D341Med (cell line): ENCODE data around the gene PER2.
A peak's percentile ranks its signal among the peaks of the same experiment; 100 is the strongest.

ENCODE experiments used
- DNase-seq: peaks from one replicate; pipeline ENCODE4 v3.0.0; 2012; ENCODE audit warnings: low spot score

The PER2 gene

DNA sequence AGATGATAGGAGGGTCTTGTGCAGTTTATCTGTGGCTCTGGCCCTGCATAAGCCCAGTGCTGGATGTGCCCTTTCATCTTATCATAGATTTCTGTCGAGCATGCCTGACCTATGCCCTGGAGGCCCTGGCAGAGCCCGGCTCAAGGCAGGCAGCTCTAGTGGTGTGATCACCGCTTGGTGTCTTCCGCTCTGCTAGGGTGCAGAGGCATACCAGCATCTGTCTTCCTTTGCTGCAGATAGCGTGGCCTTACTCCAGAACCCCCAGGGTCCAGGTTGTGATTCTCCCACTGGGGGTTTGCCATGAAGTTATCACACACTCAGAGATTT is 18.2 kb upstream of the PER2 start:
- DNase-seq, result no peak

DNA sequence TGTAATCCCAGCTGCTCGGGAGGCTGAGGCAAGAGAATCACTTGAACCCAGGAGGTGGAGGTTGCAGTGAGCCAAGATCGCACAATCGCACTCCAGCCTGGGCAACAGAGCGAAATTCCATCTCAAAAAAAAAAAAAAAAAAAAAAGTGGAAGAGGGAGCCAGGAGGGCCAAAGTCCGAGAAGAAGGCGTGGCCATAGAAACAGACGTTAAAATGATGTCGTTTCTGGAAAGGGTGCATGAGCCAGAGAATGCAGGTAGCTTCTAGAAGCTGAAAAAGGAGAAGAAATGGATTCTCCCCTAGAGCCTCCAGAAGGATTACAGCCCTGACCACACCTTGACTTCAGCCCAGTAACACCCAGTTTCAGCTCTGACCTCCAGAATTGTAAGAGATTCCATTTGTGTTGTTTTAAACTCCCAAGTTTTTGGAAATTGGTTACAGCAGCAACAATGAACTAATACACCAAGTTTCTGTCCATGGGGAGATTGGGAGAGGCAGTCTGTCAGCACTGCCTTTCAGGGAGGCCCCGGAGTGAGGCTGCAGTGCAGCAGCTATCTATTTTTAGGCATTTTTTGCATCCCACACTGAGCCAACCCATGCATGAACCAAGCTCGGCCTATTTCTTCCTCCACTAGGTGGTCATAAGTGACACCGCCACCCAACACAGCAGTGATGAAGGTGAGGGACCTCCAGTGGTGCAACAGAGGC is 17.7 kb upstream of the PER2 start:
- no peak for DNase-seq

DNA sequence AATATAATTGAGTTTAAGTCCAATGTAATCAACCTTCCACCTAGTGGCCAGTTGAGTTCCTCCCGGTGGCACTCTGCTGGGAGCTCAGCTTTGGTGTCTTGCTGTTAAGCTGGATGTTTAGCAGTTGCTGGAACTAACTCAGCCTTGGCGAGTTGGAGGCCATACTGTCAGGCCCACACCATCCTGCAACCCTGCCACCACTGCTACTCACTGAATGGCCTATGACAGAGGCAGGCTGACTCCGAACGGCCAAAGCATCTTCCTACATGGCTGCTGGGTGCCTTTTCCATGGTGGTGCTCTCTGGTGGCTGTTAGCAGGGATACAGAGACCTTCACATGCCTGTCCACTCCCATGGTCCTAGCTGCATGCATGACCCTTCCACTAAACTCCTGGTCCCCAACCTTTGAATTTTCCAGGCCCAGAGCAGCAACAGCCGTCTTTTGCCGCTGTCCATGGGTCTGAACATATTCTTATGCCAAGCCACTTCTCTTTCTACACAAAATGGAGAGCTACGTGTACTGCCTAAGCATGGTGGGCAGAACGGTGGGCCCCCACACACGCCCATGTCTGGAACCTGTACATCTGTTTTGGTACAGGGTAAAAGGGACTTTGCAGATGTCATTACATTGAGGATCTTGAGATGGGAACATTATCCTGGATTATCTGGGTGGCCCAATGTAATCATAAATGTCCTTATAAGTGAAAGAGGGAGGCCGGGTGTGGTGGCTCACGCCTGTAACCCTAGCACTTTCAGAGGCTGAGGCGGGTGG is 16.9 kb upstream of the PER2 start:
- DNase-seq, result no peak

DNA sequence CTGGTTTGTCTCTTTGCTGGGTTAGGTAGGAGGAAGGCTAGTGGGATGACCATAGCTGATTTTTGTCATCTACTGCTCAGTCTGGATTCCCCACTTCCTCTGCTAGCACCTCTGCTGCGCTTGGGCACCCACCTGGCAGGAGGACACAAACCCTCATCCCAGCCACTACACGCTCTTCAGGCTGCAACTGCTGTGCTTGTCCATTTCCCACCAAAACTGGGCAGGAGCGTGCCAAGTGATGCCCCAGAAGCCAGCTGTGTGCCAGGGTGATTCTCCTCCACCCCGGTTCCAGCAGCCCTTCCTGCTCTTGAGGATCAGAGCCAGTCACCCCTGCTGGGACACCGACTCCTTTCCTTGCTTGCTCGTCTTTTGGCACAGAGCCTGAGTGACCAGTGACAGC is 15.7 kb upstream of the PER2 start:
- DNase-seq, result no peak

DNA sequence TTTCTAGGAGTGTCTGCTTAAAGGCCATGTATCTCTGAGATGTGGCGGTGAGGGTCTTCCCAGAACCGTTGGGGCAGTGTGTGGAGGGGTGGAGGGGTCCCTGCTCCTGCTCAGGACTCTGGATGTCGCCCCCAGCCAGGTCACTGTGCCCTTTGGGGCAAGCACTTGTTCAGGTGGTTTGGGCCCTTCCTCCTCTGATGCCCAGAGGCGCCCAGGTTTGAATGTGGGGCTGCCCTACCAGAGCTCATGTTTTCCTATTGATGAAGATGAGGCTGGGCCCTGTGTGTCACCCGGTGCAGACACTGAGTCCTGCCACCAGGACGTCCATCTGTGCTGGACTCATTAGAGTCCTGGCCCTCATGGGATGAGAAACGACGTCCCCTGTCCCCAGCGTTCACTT is 14.3 kb upstream of the PER2 start:
- no peak for DNase-seq

DNA sequence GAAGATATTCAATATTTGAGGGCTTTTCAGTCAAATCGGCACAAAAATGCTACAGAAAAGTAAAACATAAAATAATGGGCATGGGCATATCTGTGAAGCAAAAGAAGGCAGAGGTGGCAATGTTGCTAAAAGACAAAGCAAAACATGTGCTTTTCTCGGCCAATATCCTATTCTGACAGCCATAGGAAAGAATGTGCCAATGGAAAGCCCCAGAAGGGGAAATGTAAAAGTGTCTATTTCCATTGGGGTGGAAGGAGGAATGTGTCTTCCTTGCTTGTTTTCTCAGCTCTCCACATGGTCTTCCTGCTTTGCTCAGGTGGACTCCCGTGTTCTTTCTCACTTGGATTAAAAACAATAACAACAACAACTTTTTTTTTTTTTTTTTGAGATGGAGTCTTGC is 13.7 kb upstream of the PER2 start:
- no peak for DNase-seq

DNA sequence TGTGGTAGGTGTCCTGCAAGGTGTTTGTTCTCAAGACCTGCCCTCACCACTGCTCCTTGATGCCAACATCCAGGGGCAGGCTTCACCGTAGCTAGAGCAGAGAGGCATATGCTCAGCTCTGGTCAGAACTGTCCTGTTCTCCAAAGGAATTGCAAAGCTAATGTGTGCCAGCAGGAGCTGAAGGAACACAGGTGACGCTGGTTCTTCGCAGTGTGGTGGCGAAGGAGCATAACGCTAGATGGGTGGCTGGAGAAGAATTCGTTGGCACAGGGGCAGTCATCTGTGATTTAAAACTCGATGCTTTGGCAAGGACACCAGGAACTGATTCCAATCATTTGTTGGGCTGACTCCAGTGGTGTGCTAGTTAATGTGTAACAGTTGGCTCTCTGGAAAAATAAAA is 11.4 kb upstream of the PER2 start:
- DNase-seq, result no peak

DNA sequence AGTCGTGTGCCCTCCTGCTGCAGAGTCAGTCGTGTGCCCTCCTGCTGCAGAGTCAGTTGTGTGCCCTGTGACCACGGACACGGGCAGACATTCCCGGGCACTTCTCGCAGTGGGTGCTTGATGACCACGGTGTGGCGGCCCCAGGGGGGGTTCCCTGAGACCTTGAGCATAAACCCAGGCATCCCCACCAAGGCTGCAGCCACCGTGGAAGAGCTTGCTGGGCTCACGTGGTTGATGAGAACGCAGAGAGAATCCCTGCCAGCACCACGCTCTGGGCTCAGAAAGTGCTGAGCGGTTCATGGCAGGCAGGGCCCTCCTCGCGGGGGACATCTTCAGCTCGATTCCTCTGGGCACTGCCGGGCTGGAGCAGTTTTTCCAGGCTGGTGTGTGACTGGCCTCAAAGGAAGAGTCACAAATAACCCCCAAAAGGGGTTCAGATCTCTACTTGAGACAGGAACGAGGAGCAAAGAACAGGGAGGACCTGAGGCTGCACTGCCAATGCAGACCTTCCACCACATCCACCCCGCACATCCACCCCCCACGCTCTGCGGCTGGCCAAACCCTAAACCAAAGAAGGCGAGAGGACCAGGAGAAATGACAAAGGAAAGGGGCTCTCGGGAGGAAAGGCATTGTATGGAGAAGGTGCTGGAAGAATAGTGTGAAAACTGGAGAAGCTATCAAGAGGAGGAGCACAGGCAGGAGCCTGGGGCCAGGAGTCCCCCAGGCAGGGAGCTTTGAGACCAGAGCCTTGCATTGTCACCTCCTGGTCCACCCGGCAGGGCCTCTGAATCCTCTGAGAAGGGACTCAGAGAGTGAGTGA is 8.4 kb upstream of the PER2 start:
- DNase-seq, result no peak

DNA sequence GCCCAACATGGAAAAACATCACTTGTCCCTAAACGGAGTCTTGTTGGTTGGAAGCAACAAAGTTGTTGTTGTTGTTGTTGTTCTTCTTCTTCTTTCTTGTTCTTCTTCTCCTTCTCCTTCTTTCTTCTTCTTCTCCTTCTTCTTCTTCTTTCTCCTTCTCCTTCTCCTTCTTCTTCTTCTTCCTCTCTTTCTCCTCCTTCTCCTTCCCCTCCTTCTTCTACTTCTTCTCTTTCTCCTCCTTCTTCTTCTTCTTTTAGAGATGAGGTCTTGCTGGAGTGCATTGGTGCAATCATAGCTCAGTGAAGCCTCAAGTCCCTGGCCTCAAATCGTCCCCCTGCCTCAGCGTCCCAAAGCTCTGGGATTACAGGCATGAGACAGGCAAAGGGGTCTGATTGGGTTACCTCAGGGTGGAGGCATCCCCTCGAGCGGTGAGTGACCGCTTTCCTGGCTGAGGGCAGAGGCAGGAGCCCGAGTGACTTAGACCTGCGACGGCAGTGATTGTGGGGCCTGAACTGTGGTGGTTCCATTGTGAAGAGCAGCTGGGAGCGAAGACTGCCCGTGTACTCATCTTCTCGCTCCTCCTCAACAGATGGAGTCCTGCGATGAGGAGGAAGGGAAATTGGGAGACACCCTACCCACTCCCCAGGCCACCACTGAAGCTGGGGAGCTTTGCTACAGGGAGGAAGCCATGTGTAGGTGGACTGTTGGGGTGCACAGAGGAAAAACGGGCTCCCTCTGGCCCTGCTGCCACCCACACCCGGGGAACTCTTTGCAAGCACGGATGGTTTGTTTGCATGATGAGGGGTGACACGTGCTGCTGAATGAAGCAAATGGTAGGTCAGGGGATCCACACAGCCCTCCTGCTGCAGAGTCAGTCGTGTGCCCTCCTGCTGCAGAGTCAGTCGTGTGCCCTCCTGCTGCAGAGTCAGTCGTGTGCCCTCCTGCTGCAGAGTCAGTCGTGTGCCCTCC is 7.0 kb upstream of the PER2 start:
- DNase-seq, result no peak

DNA sequence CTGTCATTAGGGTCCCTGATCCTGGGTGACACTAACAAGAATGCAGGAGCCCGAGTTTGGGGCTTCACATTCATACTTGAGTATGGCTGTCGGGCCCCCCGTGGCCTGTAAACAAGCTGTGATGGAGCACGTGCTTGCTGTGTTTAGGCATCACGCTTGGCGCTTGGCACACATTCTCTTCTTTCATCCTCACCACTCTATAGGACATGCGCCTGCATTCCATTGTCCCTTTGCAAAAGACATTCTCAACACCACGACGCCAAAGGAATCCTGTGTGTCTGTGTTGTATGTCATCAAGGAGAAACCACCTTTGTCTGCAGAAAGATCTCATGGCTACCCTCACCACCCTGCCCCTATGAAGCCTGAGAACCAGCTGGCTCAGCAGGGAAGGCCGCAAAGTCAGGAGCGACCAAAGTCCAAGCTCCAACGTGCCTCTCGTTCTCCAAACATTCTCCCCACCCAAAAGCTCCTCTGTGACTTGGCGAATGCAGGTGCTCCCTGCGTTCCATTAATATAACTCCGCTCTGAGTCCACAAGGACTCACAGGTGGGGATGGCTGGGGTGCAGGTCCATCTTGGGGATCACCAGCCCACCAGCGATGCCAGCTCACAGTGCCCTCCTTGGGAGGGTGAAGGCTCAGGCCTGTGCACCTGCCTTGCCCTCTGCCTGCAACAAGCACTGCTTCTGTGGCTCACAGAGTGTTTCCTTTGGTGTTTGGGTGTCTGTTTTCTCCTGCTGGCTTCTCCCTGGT is 6.2 kb upstream of the PER2 start:
- DNase-seq, result no peak

DNA sequence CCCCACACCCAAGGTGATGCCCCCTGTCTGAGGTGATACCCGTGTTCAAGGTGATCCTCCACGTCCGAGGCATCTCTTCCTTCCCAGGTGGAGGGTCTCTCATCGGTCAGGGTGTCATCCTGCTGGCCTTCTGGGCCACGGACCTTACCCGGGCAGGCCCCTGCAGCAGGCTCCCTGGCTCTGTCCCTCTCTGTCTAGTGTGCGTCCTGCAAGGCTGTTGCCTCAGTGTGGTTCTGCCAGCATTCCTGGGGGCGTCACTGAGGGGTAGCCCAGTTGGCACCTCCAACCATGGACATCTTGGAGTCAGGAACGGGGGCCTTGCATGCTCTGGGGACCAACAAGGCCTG is 5.6 kb upstream of the PER2 start:
- no peak for DNase-seq

DNA sequence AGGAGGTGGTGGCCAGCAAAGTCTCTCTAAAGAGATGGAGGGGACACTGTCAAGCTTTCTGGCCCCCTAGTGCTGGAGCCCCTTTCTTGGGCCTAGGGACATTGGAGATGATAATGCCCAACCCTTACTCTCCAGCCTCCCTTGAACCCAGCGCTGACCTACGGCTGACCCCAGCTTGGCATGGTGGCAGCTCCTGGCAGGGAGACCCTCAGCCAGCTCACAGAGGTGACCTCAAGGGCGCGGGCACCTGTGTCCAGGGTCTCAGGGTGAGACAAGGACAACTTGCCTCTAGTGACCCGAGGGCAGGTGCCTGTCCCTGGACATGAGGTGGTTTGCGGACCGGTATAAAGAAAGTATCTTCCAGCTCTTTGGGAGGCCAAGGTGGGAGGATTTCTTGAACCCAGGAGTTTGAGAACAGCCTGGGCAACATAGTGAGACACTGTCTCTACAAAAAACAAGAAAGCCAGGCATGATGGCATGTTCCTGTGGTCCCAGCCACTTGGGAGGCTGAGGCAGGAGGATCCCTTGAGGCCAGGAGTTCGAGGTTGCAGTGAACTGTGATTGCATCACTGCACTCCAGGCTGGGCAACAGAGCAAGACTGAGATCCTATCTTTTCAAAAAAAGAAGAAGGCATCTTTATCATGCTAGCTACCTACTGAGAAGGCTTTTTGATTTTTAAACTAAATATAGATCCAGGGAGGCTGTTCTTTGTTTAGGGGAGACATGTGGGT is 3.3 kb upstream of the PER2 start:
- DNase-seq, result no peak

DNA sequence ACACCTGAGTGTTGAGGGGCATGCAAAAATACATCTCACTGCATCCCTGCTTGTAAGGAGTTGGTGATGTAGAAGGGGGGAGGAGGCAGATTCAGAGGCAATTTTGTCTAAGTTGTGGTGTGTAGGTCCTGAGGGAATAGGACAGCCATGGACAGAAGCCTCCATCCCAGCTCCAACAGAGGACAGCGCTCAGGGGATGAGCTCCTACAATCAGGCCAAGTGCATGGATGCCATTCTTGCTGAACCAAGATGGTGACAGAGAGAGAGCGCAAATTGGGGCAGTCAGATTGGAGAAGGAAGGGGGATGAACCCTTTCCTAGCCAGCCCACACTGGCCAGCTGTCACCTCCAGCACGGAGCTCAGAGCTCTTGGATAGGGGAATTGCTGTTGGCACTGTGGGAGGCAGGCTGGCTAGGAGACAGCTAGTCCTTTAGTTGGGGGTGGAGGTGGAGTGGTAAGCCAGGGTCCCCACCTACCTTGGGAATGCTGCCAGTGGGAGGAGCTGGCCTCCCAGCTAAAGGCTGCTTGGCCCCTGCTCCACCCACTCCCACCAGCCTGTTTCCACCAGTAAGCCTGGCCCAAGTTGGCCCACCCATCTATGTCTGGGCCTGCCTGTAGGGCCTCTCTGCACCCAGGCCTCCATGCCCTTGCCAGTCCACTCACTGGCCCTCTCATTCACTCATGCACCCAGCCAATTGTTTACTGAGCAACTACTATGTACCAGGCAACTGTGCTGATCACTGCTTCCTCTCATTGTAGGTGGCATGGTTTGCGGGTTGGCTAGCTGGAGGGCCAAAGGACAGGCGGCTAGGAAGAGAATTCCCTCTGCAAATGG is 2.5 kb upstream of the PER2 start:
- no peak for DNase-seq

DNA sequence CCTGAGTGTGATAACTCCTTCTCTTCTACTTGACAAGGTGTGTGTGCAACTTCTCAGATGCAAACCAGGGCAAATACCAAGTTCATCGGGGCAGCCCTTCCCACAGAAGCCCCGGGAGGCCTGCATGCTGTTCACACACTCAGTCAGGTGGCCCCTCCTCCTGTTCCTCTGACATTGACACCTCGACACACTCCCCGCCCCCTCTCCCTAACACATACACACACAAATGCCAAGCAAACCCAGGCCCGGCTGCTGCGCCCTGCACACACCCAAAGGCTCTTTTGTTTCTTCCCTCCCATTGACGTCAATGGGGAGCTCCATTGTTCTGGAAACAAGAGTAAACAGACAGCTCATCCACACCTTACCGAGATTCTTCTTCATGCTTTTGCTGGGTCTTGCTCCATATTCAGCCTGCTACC is 1.7 kb upstream of the PER2 start:
- DNase-seq, result no peak

DNA sequence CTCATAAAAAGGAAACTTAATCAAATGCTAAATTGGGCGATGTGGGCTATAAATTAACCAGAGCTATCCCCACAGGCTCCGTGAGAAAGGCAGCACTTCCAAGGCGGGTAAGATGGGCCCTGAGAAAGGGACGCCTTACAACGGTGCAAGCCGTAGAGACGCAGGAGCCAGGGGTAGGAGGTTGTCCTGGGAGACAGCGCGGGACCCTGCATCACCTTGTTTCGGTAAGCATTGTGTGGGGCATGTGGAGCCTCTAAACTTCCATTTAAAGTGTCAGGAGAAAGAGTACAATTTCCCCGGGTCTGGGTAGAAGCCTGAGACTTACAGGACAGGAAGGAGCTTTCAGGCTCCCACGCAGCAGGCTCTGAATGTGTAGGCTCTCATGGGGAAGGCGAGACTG is 1.2 kb upstream of the PER2 start:
- no peak for DNase-seq

DNA sequence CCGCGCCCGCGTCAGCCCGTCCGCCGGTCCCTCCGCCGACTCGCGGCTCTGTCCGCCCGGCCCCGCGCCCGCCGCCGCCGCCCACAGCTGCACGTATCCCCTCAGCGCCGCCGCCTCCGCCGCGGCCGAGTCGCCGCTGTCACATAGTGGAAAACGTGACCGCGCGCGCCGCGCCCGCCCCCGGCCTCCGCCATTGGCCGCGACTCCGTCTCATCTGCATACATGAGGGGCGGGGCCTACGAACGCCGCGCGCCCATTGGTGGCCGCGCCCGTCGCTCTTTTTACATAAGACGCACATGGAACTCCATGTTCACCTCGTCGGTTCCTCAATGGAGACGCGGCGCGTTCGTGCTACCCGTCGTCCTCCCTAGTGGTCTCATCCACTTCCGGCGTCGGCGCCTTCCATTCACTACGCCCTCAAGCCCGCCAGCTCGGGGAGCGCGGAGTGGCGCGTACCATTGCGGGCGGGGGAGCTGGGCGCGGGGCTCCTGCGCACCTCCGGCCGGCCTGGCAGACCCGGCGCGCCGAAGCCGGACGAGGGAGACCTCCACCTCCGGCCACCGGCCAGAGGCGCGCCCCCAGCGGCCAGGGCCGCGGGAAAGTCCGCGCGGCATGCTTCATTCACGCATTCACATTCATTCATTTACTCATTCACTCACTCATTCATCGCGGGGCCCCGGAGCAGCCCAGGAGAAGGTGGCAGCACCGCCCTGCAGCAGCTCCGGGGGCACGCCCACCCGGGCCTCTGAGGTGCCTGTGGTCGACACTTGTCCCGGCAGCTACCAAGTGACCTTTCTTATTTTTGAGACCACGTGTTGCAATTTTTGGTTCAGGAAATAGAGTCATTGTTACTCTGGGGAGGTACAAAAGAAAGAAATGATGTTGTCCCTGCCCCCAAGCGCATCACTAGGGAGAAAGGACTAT is 502 bp upstream of the PER2 start:
- peak; percentile 95 for DNase-seq

DNA sequence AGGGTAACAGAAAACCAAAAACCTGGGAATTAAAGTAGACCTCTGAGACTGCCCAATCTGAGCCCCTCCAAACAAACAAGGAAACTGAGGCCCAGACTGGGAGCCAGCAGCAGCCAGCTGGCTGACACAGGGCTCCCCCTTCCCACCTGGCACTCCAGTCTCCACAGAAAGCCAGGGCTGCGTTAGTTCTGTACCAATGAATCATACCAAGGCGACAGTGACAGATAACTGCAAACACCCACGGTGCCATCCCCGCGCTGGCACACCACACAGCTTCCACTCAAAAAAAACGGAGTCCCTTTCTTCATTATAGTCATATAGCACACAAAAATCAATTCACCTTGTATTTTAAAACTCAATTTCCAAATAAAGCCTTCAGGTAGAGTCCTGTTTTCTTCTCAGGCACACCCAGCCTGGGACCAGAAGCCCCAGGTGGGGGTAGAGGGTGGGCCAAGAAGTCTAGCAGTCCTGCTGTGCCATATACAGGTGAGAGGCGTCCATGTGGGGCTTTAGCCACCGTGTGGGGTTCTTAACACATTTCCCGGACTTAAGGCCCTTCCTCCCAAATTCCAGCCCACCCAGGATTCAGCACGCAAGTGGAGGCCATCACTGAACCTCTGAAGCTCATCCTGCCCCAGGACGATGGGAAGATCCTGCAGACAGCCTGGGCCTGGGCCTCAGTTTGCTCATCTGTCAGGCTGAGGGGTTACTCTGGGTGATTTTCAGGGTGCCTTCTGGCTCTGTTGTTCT is 1.2 kb downstream of the PER2 start:
- no peak for DNase-seq

DNA sequence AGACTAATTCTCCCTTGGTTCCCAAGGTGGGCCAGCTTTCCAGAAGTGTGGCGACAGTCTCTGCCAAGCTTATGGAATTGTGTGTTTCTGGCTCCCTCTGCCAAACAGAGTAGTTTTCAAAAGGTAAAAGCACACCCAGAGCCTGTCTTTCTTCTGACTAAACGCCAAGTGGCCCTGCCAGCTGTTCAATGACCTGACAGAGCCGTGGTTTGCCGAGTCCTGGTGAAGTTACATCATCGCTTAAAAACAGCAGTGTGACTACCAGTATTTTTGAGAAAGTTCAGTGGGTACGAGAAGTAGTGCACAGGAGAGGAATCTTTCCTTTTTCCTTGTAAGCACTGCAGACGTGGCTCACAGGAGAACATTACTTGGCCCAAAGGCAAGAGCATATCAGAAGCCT is 1.9 kb downstream of the PER2 start:
- no peak for DNase-seq
